Activated T-cell treated with anti-CD3 and anti-CD28 coated beads, Interleukin-2, amount 50 U/mL, for 1 hour (primary cell): ENCODE data around the gene SBK3.
"Not testable (repeated sequence)": the region's sequence is repeated elsewhere in the genome, so short reads cannot be mapped to it uniquely, and the experiment has no call there.

Source experiments
- DNase-seq: peaks from one replicate; pipeline ENCODE4 v3.0.0-alpha.2; 2020

SBK3 gene

GRCh38 chr19:55539090-55539984 is 6.0 kb downstream of the SBK3 start:
- no peak for DNase-seq

- DNase-seq = no peak
Measured at GRCh38 chr19:55538132-55538531, 7.2 kb downstream of the SBK3 start.

- no peak for DNase-seq
Measured at GRCh38 chr19:55537741-55538111, 7.6 kb downstream of the SBK3 start.

- no peak for DNase-seq
Measured at GRCh38 chr19:55536951-55537740, 8.2 kb downstream of the SBK3 start, which contains the start of gene SBK2. SBK2 (minus strand) TSS chr19:55537133; CDS start chr19:55536294, 839 bp downstream.

GRCh38 chr19:55536366-55536765 is 9.0 kb downstream of the SBK3 start:
- DNase-seq = no peak

- no peak for DNase-seq
Measured at GRCh38 chr19:55535965-55536350, 9.4 kb downstream of the SBK3 start.

- DNase-seq = no peak
Measured at GRCh38 chr19:55535173-55535964, 10.0 kb downstream of the SBK3 start.

GRCh38 chr19:55534280-55534679 is 11.1 kb downstream of the SBK3 start:
- DNase-seq = not testable (repeated sequence)

- DNase-seq = no peak
Measured at GRCh38 chr19:55530996-55531395, 14.3 kb downstream of the SBK3 start.

- DNase-seq = no peak
Measured at GRCh38 chr19:55529636-55530234, 15.6 kb downstream of the SBK3 start.

- no peak for DNase-seq
Measured at GRCh38 chr19:55528030-55528803, 17.1 kb downstream of the SBK3 start.

GRCh38 chr19:55527197-55528029 is 17.9 kb downstream of the SBK3 start:
- DNase-seq = no peak

- no peak for DNase-seq
Measured at GRCh38 chr19:55526216-55527196, 18.8 kb downstream of the SBK3 start.

GRCh38 chr19:55525289-55526101 is 19.8 kb downstream of the SBK3 start:
- DNase-seq = no peak

- DNase-seq = no peak
Measured at GRCh38 chr19:55520691-55521292, 24.6 kb downstream of the SBK3 start.

GRCh38 chr19:55519451-55520311 is 25.7 kb downstream of the SBK3 start:
- no peak for DNase-seq
